ENCODE data around the gene INPP4A. TPM values are rescaled to one million over a fixed set of nuclear protein-coding genes. Genes with fewer than 3 reads are reported as not detected.

Gene INPP4A
- total and polyA plus RNA-seq, 2 of the 13 experiments (the other 11 are each of a cell fraction or from before 2014, with no cell fraction given): 10.1 to 10.9 TPM

- Histone ChIP-seq H3K36me3 (replicated peaks in 1 of 2; ENCODE audit: control insufficient read depth in 1 of 2, insufficient read depth in 2 of 2, low read length in 2 of 2) (peaks cover 0 to 1% of the 10 kb centered on the region in 2 experiments; a peak in 2 of 5 replicates), H4K20me1 (ENCODE audit: insufficient read depth, low read length) (0 out of 2 replicates have a peak, but pooled peaks cover 3% of the 10 kb centered on the region), H3K4me2 (ENCODE audit: low read depth, low read length) (no peak overlapping the region), H3K79me2 (ENCODE audit: insufficient read depth, low read length) (no peaks in the 10 kb centered on the region), H3K4me1 (ENCODE audit: insufficient read depth, low read length) (no peaks in the 10 kb centered on the region), H3K4me3 (replicated peaks in 1 of 3; ENCODE audit: insufficient read depth in 1 of 3, low read depth in 2 of 3, low read length in 3 of 3) (no peak overlapping the region), H3K9ac (ENCODE audit: insufficient read depth, low read depth, low read length) (no peak overlapping the region), H3K27me3 (ENCODE audit: control insufficient read depth in 1 of 2, insufficient read depth in 2 of 2, low read length in 2 of 2) (no peaks in the 10 kb centered on the region), H2AFZ (ENCODE audit: low read length) (no peak overlapping the region), H3K9me3 (ENCODE audit: low read length) (no peaks in the 10 kb centered on the region), H3K27ac (ENCODE audit: extremely low read length, insufficient read depth, low read length) (no peak overlapping the region)
- intact Hi-C loops (cut with micrococcal nuclease; ENCODE audit: unreplicated experiment) (no loop called here), in situ Hi-C loops (cut with HindIII; ENCODE audit: extremely low pct_ligation_motif_present, low pct_unique_long_range_greater_than_20kb) (no loop called here)
- no peak for FAIRE-seq
- POLR2A ChIA-PET: no interaction called here
- DNase-seq (ENCODE audit: low spot score): no peak
- 96% methylated on average over 7 of the region's 7 CpGs for WGBS (ENCODE audit: low lambda C conversion rate)
- ATAC-seq: no peak
- no peak for TF ChIP-seq ZNF260 (CRISPR knock-in tag; IDR thresholded peaks at IDR 0.05; ENCODE audit: borderline replicate concordance, low read depth)
- TF ChIP-seq HBP1 (CRISPR knock-in tag; IDR thresholded peaks at IDR 0.05; ENCODE audit: low read depth): no peak
- TF ChIP-seq CERS6 (CRISPR knock-in tag; IDR thresholded peaks at IDR 0.05): no peak
- TF ChIP-seq RNF2 (conservative IDR thresholded peaks at IDR 0.05; ENCODE audit: low read depth): no peak
- TF ChIP-seq HNF1A (IDR thresholded peaks at IDR 0.05; ENCODE audit: low read depth): no peak
- TF ChIP-seq HNF1A (CRISPR knock-in tag; IDR thresholded peaks at IDR 0.05; ENCODE audit: borderline replicate concordance): no peak
- BruUV-seq (replicated peaks): no TSS peak
- CTCF ChIA-PET (ENCODE audit: low intra/inter-chr PET ratio, low total read pairs): no interaction called here
These were observed 61.5 kb downstream of the INPP4A start for GRCh38 chr2:98505971-98506664.
